HepG2 (cell line): Measurements from ENCODE around the gene ASXL3. TPM values are rescaled to one million over a fixed set of nuclear protein-coding genes. Genes with fewer than 3 reads are reported as not detected.

Source experiments
- ATAC-seq: fragments of 200-7000 bp; cut with Tn5 transposase; 3 replicates; pipeline ENCODE4 v1.9.1; 2020; ENCODE audit warnings: mild to moderate bottlenecking, moderate library complexity
- BruUV-seq: library from RNA; stranded (reverse); fragments of 400-500 nt; replicated peaks from 2 replicates; lab custom pipeline; 2021; lab: Mats Ljungman, UMichigan
- CTCF ChIA-PET: fragments of 300-600 bp; formaldehyde crosslinking; extraction: SDS; loops from one replicate; lab custom pipeline; 2021; ENCODE audit warnings: low total read pairs, inconsistent platforms, low intra/inter-chr PET ratio; lab: Yijun Ruan, JAX
- POLR2A ChIA-PET: fragments of 350-600 bp; sonication (Branson Sonifier 250); formaldehyde crosslinking; loops from one replicate; lab custom pipeline; 2020; ENCODE audit warnings: antibody characterized with exemption, inconsistent platforms; lab: Yijun Ruan, JAX
- DNase-seq: peaks from one replicate; pipeline ENCODE4 v3.0.0-alpha.2; 2015; ENCODE audit warnings: low spot score
- FAIRE-seq: peaks from 3 replicates; lab custom pipeline; 2011; peaks lifted over from hg19 to GRCh38; lab: Jason Lieb, UNC
- H2AFZ ChIP-seq: one replicate; pipeline ENCODE4 v1.6.1; 2011; ENCODE audit warnings: low read length, inconsistent platforms
- H3K27ac ChIP-seq: fragments of 300-600 bp; 3 replicates; pipeline ENCODE4 v1.8.0; 2011; ENCODE audit warnings: mixed run types, mild to moderate bottlenecking, mixed read lengths, low read length, inconsistent platforms; ENCODE audit not compliant: insufficient read depth; ENCODE audit errors: extremely low read length
- H3K27me3 ChIP-seq, 2 experiments: fragments of 200-600 bp in 1 of 2; 2 replicates in 1 of 2; 3 replicates in 1 of 2; pipeline versions ENCODE4 v1.6.0 to v1.8.0; 2011; ENCODE audit warnings: low read length in 2 of 2, mild to moderate bottlenecking in 2 of 2, moderate library complexity in 2 of 2, inconsistent platforms in 1 of 2; ENCODE audit not compliant: insufficient read depth in 2 of 2, control insufficient read depth in 1 of 2
- H3K36me3 ChIP-seq, 2 experiments: fragments of 200-600 bp in 1 of 2; replicated peaks in 1 of 2; 2 replicates in 1 of 2; 3 replicates in 1 of 2; pipeline versions ENCODE4 v1.5.1 to v1.8.0; 2011; ENCODE audit warnings: low read length in 2 of 2, inconsistent platforms in 1 of 2; ENCODE audit not compliant: insufficient read depth in 2 of 2, control insufficient read depth in 1 of 2
- H3K4me1 ChIP-seq: 2 replicates; pipeline ENCODE4 v1.5.1; 2012; ENCODE audit warnings: low read length, inconsistent platforms; ENCODE audit not compliant: insufficient read depth
- H3K4me2 ChIP-seq: 2 replicates; pipeline ENCODE4 v1.6.0; 2011; ENCODE audit warnings: low read depth, low read length, inconsistent platforms
- H3K4me3 ChIP-seq, 3 experiments: fragments of 200-600 bp in 1 of 3; sonication (generic), shearing (Covaris generic) in 1 of 3; replicated peaks in 1 of 3; 2 replicates each; pipeline ENCODE4 v1.5.1; 2011 to 2016; ENCODE audit warnings: low read length in 3 of 3, inconsistent platforms in 2 of 3, low read depth in 2 of 3, mild to moderate bottlenecking in 2 of 3, control low read depth in 1 of 3, mixed read lengths in 1 of 3; ENCODE audit not compliant: insufficient read depth in 1 of 3
- H3K79me2 ChIP-seq: one replicate; pipeline ENCODE4 v1.6.1; 2011; ENCODE audit warnings: low read length, inconsistent platforms; ENCODE audit not compliant: insufficient read depth
- H3K9ac ChIP-seq: 2 replicates; pipeline ENCODE4 v1.6.0; 2011; ENCODE audit warnings: mild to moderate bottlenecking, low read depth, low read length, inconsistent platforms; ENCODE audit not compliant: insufficient read depth
- H3K9me3 ChIP-seq: 2 replicates; pipeline ENCODE4 v1.5.1; 2012; ENCODE audit warnings: mild to moderate bottlenecking, low read length
- H4K20me1 ChIP-seq: 2 replicates; pipeline ENCODE4 v1.6.0; 2011; ENCODE audit warnings: inconsistent platforms, mild to moderate bottlenecking, low read length, moderate library complexity; ENCODE audit not compliant: insufficient read depth
- ATF7 ChIP-seq, 2 experiments: fragments of 450-650 bp in 1 of 2; sonication (generic) in 1 of 2; formaldehyde crosslinking in 1 of 2; IDR thresholded peaks; 2 replicates each; pipeline versions ENCODE4 v1.4.0 to v1.6.1; 2016 to 2020; ENCODE audit warnings: antibody characterized with exemption in 1 of 2, mild to moderate bottlenecking in 1 of 2, missing genetic modification reagents in 1 of 2
- RBAK ChIP-seq: sonication (generic); formaldehyde crosslinking; IDR thresholded peaks from 2 replicates; pipeline ENCODE4 v1.5.1; 2020; ENCODE audit warnings: mild to moderate bottlenecking, missing genetic modification reagents
- ZNF337 ChIP-seq: sonication (generic); formaldehyde crosslinking; IDR thresholded peaks from 2 replicates; pipeline ENCODE4 v1.5.1; 2020; ENCODE audit warnings: missing genetic modification reagents, low read depth, mild to moderate bottlenecking, borderline replicate concordance
- ZNF496 ChIP-seq: sonication (generic); formaldehyde crosslinking; IDR thresholded peaks from 2 replicates; pipeline ENCODE4 v1.8.1; 2023; ENCODE audit warnings: mild to moderate bottlenecking, moderate library complexity, missing genetic modification reagents; ENCODE audit not compliant: insufficient replicate concordance
- WGBS: methylation state at CpG from one replicate; pipeline ENCODE4 v1.1.6; 2017; ENCODE audit warnings: low lambda C conversion rate; 5-methylcytosine and 5-hydroxymethylcytosine counted together
- in situ Hi-C: cut with HindIII; loops from 2 replicates; pipeline ENCODE4 v1.10.0; 2017; ENCODE audit warnings: low pct_unique_long_range_greater_than_20kb; ENCODE audit not compliant: extremely low pct_ligation_motif_present
- intact Hi-C: fragments of 100-400 bp; cut with micrococcal nuclease; formaldehyde crosslinking; loops from one replicate; pipeline ENCODE4 v1.10.0; 2022; ENCODE audit not compliant: unreplicated experiment
- polyA plus RNA-seq, 8 experiments: library from polyadenylated mRNA; depleted of rRNA in 3 of 8; stranded (reverse) in 7 of 8; unstranded in 1 of 8; fragments of >200 nt; fragmentation: Illumina TruSeq in 4 of 8; extraction: Trizol in 4 of 8; gene quantifications; 2 replicates each; pipeline versions ENCODE4 v1.2.1 to v1.2.3, GENCODE V29; 2011 to 2016; ENCODE audit warnings: low read depth in 4 of 8, missing spikeins in 1 of 8, mixed read lengths in 1 of 8; ENCODE audit not compliant: insufficient read depth in 1 of 8
- total RNA-seq, 5 experiments: library from RNA; depleted of rRNA; stranded (reverse); fragments of >200 nt; fragmentation: Illumina TruSeq; extraction: Trizol; gene quantifications; 2 replicates each; pipeline ENCODE4 v1.2.3, GENCODE V29; 2016; ENCODE audit warnings: low read depth in 1 of 5
- TF ChIP-seq, protein P1 (sequence below): sonication (generic); formaldehyde crosslinking; IDR thresholded peaks from 2 replicates; pipeline ENCODE4 v1.9.0; 2021; ENCODE audit warnings: missing genetic modification reagents, mild to moderate bottlenecking, borderline replicate concordance

ASXL3 gene
- total and polyA plus RNA-seq, 2 of the 13 experiments (the other 11 are each of a cell fraction or from before 2014, with no cell fraction given): not detected

GRCh38 chr18:33712719-33713118, 134.7 kb downstream of the ASXL3 start:
- Histone ChIP-seq H3K4me3 (no peak overlapping the region), H2AFZ (no peak overlapping the region), H3K4me2 (no peak overlapping the region), H3K27me3 (no peaks in the 10 kb centered on the region), H3K4me1 (no peaks in the 10 kb centered on the region), H3K9ac (no peak overlapping the region), H3K36me3 (no peaks in the 10 kb centered on the region), H3K79me2 (no peaks in the 10 kb centered on the region), H3K9me3 (no peaks in the 10 kb centered on the region), H3K27ac (no peak overlapping the region), H4K20me1 (no peaks in the 10 kb centered on the region)
- no peak for FAIRE-seq
- CTCF ChIA-PET: no interaction called here
- POLR2A ChIA-PET: no interaction called here
- BruUV-seq: no TSS peak
- in situ Hi-C loops: no loop called here
- TF ChIP-seq, protein P1, sequence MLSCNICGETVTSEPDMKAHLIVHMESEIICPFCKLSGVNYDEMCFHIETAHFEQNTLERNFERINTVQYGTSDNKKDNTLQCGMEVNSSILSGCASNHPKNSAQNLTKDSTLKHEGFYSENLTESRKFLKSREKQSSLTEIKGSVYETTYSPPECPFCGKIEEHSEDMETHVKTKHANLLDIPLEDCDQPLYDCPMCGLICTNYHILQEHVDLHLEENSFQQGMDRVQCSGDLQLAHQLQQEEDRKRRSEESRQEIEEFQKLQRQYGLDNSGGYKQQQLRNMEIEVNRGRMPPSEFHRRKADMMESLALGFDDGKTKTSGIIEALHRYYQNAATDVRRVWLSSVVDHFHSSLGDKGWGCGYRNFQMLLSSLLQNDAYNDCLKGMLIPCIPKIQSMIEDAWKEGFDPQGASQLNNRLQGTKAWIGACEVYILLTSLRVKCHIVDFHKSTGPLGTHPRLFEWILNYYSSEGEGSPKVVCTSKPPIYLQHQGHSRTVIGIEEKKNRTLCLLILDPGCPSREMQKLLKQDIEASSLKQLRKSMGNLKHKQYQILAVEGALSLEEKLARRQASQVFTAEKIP (CRISPR knock-in tag): no peak
- ATAC-seq: no peak
- 2% methylated on average over 4 of the region's 4 CpGs for WGBS
- intact Hi-C loops: no loop called here
- DNase-seq: no peak

- no peaks in the 10 kb centered on the region for H3K4me1 ChIP-seq
- no peaks in the 10 kb centered on the region for H3K9me3 ChIP-seq
- DNase-seq (no peak), FAIRE-seq (no peak), ATAC-seq (no peak)
- WGBS: 10% methylated on average over 4 of the region's 4 CpGs
- H3K4me3 ChIP-seq: no peak overlapping the region
- H3K79me2 ChIP-seq: no peaks in the 10 kb centered on the region
- TF ChIP-seq RBAK (CRISPR knock-in tag): no peak
- no peak for TF ChIP-seq ATF7 (IDR thresholded peaks at IDR 0.05)
- TF ChIP-seq ATF7 (CRISPR knock-in tag; IDR thresholded peaks at IDR 0.05): no peak
- no peak for TF ChIP-seq ZNF337 (CRISPR knock-in tag)
- TF ChIP-seq ZNF496 (CRISPR knock-in tag): no peak
- no peak overlapping the region for H3K9ac ChIP-seq
- H3K27me3 ChIP-seq: no peaks in the 10 kb centered on the region
- H4K20me1 ChIP-seq: no peaks in the 10 kb centered on the region
- no TSS peak for BruUV-seq
- H3K4me2 ChIP-seq: no peak overlapping the region
- H3K36me3 ChIP-seq: no peaks in the 10 kb centered on the region
- in situ Hi-C loops (no loop called here), intact Hi-C loops (no loop called here)
- ChIA-PET POLR2A (no interaction called here), CTCF (no interaction called here)
- H3K27ac ChIP-seq: no peak overlapping the region
- H2AFZ ChIP-seq: no peak overlapping the region
Observed at GRCh38 chr18:33716061-33716683, 138.2 kb downstream of the ASXL3 start.
